Measurements from ENCODE around the gene DAG1. TPM values are rescaled to one million over a fixed set of nuclear protein-coding genes. Genes with fewer than 3 reads are reported as not detected.
"Not testable (repeated sequence)": the region's sequence is repeated elsewhere in the genome, so short reads cannot be mapped to it uniquely, and the experiment has no call there.

Gene DAG1
- total RNA-seq, 1 donor from 2014 or later: 94.0 TPM

DNA sequence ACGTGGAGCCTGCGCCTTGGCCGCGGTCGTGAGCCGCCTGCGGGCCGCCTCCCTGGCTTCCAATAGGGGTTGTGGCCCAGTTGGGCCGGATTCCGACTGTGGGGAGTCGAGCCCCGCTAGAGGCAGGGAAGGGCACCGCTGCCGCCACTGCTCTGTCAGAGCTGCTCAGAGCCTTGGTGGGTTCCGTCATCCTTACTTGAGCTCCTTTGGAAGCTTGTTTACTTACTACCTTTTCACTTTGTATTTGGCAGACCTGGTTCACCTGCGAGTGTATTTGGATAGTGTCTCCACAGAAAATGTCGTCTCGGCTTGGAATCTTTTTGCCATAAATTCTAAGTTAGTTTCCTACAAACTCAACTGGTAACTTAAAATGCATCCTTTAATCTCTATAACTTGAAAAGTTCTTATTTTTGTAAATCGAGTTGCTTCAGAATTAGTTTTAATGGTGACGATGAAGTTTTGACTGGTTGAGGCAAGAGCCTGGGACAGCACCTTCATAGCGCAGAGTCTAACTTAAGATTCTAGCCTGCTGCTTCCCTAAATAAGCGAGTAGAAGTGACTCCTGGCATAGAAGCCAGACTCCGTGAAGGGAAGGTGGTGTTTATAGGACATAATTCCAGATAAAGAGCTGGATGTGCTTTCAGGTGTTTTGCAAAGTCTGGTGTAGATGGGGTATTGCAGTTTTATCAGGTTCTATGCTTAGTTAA is 800 bp downstream of the DAG1 start:
- no peak for DNase-seq (ENCODE audit: low spot score)

DNA sequence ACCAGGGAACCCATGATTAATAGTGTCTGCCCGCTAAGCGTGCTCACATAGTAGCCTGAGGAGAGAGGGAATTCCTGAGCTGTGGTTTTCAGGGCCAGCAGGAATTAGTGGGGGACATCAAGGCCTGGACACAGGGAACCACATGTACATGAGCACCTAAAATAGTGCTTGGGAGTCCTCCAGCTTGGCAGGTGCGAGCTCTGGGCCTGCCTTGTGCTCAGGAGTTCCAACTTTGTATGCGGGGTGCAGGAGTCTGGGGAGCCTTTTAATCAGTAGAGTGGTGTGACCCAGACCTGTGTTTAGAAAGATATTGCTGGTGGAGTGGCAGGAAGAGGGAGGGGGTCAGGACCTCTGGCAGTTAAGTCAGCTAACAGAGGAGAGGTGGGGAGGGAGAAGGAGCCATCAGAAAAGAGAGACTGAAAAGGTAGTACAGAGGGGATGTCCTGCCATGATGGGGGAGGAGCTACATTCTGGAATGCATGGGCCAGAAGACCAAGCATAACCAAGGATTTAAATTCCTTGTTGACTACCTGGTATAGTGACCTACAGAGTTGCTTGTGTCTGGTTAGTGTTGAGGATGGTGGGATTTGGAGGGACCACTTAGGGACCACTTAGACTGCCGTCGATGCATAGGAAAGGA is 1.9 kb downstream of the DAG1 start:
- DNase-seq (ENCODE audit: low spot score): no peak

DNA sequence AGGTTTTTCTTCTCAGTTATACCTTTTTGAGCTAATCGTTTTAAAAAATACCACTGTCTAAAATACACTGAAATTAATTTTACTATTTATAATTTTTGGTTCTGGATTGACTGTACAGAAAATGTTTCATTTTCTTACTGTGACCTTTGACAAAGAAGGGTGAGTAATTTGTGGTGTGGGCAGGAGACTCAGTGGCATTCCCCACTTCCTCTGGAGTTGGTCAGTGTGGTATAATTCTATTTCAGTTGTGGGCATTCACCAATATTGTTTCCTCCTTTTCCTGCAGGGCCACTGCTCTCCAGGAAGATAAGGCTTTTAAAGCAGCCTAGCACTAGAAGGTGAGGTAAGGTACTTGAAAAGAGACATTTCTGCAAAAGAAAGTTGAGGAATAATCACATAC is 6.5 kb downstream of the DAG1 start:
- DNase-seq (ENCODE audit: low spot score): no peak

DNA sequence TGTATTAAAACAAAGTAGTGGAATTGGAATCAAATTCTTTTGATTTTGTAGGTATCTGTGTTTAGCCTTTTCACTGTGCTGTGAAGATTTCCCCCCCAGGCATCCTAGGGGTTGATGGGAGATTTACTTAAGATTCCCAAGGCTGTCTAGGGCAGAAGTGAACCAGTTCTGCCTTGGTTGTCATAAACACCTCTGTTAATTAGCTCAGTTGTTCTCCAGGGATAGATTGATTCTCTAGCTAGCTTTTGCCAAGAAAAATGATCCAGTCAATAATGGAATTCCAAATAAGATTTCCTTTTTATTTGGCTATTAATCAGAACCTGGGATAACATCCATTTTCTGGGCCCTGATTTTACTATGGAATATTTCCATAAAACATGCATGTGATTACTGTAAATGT is 12.7 kb downstream of the DAG1 start:
- DNase-seq (ENCODE audit: low spot score): no peak

- no peak for DNase-seq (ENCODE audit: low spot score)
Observed at GRCh38 chr3:49484471-49484870, 14.4 kb downstream of the DAG1 start.

DNA sequence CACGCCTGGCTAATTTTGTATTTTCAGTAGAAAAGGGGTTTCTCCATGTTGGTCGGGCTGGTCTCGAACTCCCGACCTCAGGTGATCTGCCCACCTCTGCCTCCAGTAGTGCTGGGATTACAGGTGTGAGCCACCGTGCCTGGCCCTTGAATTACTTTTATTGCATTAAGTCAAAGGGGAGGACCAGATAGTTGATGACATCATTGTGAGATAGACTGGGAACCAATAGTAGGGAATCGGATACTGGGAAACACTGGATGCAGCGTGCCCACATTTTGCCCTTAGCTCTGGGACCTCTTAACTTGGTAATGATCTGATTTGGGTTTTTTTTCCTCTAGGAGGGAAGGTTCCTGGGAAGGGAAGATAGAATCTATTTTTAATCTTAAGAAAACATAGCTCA is 19.2 kb downstream of the DAG1 start:
- DNase-seq (ENCODE audit: low spot score): no peak

GRCh38 chr3:49492969-49493368 is 22.9 kb downstream of the DAG1 start:
- no peak for DNase-seq (ENCODE audit: low spot score)

DNA sequence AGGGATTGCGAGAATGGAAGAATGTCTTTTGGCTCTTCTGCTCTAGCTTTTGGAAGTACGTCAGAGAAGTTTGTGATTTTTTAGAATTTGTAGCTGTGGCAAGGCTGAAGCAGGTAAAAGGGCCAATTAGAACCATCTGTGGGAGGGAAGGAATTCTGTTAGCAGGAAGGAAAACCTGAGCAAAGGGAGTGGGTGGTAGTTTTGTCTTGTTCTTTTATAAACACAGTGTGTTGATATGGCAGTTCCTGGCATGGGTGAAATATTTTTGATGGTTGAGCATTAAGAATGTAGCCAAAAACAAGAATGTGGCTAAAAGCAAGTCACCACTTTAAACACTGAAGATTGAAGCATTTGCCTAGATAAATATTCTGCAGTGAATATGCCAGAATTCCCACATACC is 23.8 kb downstream of the DAG1 start:
- DNase-seq (ENCODE audit: low spot score): no peak

- DNase-seq (ENCODE audit: low spot score): no peak
Observed at GRCh38 chr3:49495023-49495422, 25.0 kb downstream of the DAG1 start.

GRCh38 chr3:49496845-49497244 is 26.8 kb downstream of the DAG1 start:
- DNase-seq (ENCODE audit: low spot score): not testable (repeated sequence)

DNA sequence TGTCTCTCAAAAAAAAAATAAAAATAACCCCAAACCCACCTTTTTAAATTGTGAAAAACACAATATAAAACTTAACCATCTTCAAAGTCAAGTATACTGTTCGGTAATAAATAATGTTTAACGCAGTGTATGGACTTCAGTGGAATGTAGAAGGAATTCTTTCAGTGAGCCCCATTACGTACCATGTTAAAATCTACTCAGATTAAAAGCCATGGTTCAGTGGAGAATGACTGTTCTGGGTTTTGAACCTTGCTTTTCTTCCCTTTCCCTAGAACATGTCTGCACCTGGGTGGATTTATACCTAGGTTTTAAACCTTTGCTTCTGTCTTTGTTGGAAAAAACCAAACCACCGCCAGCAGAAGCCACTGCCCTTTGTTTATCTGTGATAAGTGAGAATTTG is 27.5 kb downstream of the DAG1 start:
- DNase-seq (ENCODE audit: low spot score): no peak

DNA sequence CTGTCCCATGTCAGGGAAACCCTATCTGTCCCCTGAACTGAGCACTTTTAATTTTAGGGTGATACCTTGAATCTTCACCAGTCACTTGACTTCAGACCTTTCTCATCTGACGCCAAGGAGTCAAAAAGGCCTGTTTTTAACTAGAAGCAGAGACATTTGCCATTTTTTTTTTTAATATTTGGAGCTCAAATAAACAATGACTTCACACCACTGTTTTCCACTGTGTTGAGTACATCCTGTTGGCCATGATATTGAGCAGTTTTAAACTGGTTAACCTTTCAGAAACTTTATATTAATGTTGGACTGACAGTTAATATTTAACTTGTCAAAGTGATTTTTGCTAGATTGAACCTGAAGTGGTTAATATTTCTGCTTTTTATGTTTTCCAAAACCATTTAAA is 28.2 kb downstream of the DAG1 start:
- no peak for DNase-seq (ENCODE audit: low spot score)

GRCh38 chr3:49498648-49499047 is 28.6 kb downstream of the DAG1 start:
- DNase-seq (ENCODE audit: low spot score): no peak

DNA sequence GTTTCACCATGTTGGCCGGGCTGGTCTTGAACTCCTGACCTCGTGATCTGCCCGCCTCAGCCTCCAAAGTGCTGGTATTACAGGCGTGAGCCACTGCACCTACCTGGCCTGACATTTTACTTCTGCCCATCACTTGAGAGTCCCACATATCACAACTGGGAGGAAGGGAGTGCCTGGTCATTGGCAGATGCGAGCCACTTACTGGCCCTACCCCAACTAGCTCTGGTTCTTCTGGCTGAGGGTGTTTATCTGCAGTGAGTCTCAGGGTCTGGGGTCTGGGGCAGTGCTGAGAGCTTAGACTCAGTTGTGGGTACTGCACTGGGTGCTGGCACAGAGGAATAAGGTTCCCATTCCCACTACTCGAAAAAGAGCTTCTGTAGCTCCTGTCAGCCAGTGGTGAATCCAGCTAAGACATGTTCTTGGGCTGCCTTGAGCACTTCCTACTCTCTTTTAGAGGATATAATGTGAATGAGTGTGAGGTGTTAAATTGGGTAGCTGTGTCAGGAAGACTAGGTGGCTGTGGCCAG is 30.2 kb downstream of the DAG1 start:
- DNase-seq (ENCODE audit: low spot score): no peak

- peak; percentile 47 for DNase-seq (ENCODE audit: low spot score)
Observed at GRCh38 chr3:49500732-49501609, 30.9 kb downstream of the DAG1 start.

DNA sequence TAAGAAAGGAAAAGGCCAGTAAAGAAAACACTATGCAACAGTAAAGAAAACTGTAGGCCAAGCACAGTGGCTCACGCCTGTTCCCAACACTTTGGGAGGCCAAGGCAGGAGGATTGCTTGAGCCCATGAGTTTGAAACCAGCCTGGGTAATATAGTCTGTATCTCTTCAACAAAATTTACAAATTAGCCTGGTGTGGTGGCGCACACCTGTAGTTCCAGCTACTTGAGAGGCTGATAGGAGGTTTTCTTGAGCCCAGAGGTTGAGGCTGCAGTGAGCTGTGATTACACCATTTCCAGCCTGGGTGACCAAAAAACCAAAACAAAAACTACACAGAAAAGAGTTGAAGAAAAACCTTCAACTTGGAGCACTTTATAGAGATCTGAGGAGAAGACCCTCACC is 31.8 kb downstream of the DAG1 start:
- DNase-seq (ENCODE audit: low spot score): no peak

DNA sequence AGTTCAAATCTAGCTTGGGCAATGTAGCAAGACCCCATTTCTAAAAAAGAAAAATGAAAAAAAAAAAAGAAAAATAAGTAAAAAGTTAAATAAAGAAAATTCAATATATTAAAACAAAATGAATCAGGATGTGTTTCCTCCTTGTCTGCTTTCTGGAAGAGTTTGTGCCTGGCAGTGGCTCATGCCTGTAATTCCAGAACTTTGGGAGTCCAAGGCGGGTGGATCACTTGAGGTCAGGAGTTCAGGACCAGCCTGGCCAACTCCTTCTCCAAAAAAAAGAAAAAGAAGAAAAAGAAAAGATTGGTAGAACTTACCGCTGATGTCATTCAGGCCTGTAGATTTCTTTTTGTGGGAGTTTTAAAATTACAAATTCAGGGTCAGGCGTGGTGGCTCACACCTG is 36.8 kb downstream of the DAG1 start:
- DNase-seq (ENCODE audit: low spot score): no peak

GRCh38 chr3:49509028-49509561 is 39.0 kb downstream of the DAG1 start:
- no peak for DNase-seq (ENCODE audit: low spot score)

DNA sequence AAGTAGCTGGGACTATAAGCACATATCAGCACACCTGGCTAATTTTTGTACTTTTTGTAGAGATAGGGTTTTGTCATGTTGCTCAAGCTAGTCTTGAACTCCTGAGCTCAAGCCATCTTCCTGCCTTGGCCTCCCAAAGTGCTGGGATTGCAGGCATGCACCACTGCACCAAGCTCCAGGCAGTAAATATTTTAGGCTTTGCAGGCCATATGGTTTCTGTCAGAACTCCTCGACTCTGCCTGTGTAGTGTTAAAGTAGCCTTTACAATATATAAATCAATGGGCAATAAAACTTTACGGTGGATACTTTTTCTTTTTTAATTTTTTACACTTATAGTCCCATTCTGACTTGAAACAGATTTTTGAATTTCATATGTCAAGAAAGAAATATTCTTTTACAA is 41.6 kb downstream of the DAG1 start:
- no peak for DNase-seq (ENCODE audit: low spot score)

GRCh38 chr3:49512781-49513355 is 42.8 kb downstream of the DAG1 start:
- DNase-seq (ENCODE audit: low spot score): no peak

- DNase-seq (ENCODE audit: low spot score): no peak
Observed at GRCh38 chr3:49513494-49514124, 43.5 kb downstream of the DAG1 start.
